Measurements from ENCODE around the gene METTL23. TPM values are rescaled to one million over a fixed set of nuclear protein-coding genes. Genes with fewer than 3 reads are reported as not detected.

The METTL23 gene
- total and polyA plus RNA-seq, 2 of the 8 experiments (the other 6 are each of a cell fraction or from before 2014, with no cell fraction given) = 36.1 to 60.2 TPM

GRCh38 chr17:76722279-76722678, 4.4 kb upstream of the METTL23 start:
- H3K23ac ChIP-seq (ENCODE audit: insufficient read length) = no peak overlapping the region
- H3K56ac ChIP-seq (replicated peaks; ENCODE audit: insufficient read length, low read depth, low read length) = no peak overlapping the region
- no peak overlapping the region for H2BK120ac ChIP-seq (replicated peaks; ENCODE audit: low read depth, low read length)
- ChIA-PET POLR2A (ENCODE audit: partially characterized antibody) (interaction anchor here (8.4 kb wide), 1 partner anchor 14 kb away, joined by 181 read pairs; the partner anchor contains the start of genes MFSD11 and SRSF2), CTCF (ENCODE audit: partially characterized antibody) (interaction anchor here (0.6 to 1.7 kb wide), 3 partner anchors 9 to 263 kb away, joined by 3 to 5 read pairs (median 4); no protein-coding TSS in a partner anchor)
- no peak overlapping the region for H2AFZ ChIP-seq (ENCODE audit: low read length)
- no peak overlapping the region for H2BK15ac ChIP-seq (ENCODE audit: low read length)
- peaks cover 0 to 4% (median 1%) of the 10 kb centered on the region in 4 experiments; a peak in 4 of 7 replicates for H3K4me1 ChIP-seq (replicated peaks in 1 of 4; ENCODE audit: control insufficient read depth in 3 of 4, insufficient read depth in 4 of 4, low read length in 3 of 4)
- H3K4me3 ChIP-seq (ENCODE audit: extremely low read depth in 1 of 4, insufficient read depth in 2 of 4, low read depth in 3 of 4, low read length in 4 of 4) = no peak overlapping the region
- no peak overlapping the region for H3K9ac ChIP-seq (replicated peaks in 1 of 4; ENCODE audit: extremely low read depth in 1 of 4, low read depth in 3 of 4, low read length in 3 of 4)
- H3K4me2 ChIP-seq (ENCODE audit: insufficient read depth in 1 of 2, low read depth in 2 of 2, low read length in 2 of 2) = no peak overlapping the region
- H4K20me1 ChIP-seq (replicated peaks in 1 of 2; ENCODE audit: control insufficient read depth in 1 of 2, insufficient read depth in 2 of 2, low read length in 2 of 2) = peaks cover 0 to 7% of the 10 kb centered on the region in 2 experiments
- FAIRE-seq (no peak), DNase-seq (ENCODE audit: low read depth in 1 of 2, low spot score in 2 of 2) (no peak)
- H3K9me3 ChIP-seq (ENCODE audit: insufficient read depth in 2 of 2, low read depth in 1 of 2, low read length in 1 of 2) = no peaks in the 10 kb centered on the region
- H3K27me3 ChIP-seq (replicated peaks in 1 of 4; ENCODE audit: control insufficient read depth in 3 of 4, extremely low read depth in 1 of 4, insufficient read depth in 3 of 4, low read length in 3 of 4) = no peaks in the 10 kb centered on the region
- peaks cover 8% of the 10 kb centered on the region for H3K23me2 ChIP-seq (ENCODE audit: low read depth, low read length)
- peaks cover 11 to 56% (median 35%) of the 10 kb centered on the region in 4 experiments for H3K36me3 ChIP-seq (ENCODE audit: control insufficient read depth in 2 of 4, insufficient read depth in 4 of 4, low read length in 3 of 4)
- H4K91ac ChIP-seq (replicated peaks; ENCODE audit: insufficient read length, low read length) = no peak overlapping the region
- H2BK12ac ChIP-seq (ENCODE audit: low read depth, low read length) = no peak overlapping the region
- no peak overlapping the region for H4K8ac ChIP-seq (ENCODE audit: extremely low read depth, insufficient read depth, low read length)
- H2BK20ac ChIP-seq (ENCODE audit: low read length) = no peak overlapping the region
- H4K5ac ChIP-seq (ENCODE audit: insufficient read length, low read depth, low read length) = no peak overlapping the region
- no peak overlapping the region for H3K27ac ChIP-seq (ENCODE audit: low read depth, low read length)
- no peak overlapping the region for H3K14ac ChIP-seq (ENCODE audit: insufficient read length)
- no peak overlapping the region for H2BK5ac ChIP-seq (ENCODE audit: low read depth, low read length)
- no peaks in the 10 kb centered on the region for H3K79me1 ChIP-seq (ENCODE audit: low read depth, low read length)
- peaks cover 0 to 13% of the 10 kb centered on the region in 2 experiments; a peak in 2 of 4 replicates for H3K79me2 ChIP-seq (ENCODE audit: control insufficient read depth in 1 of 2, insufficient read depth in 2 of 2, low read length in 2 of 2)
- no peak overlapping the region for H3K4ac ChIP-seq (replicated peaks; ENCODE audit: insufficient read length, low read depth, low read length)
- no peak overlapping the region for H2AK5ac ChIP-seq (ENCODE audit: low read depth, low read length)
- no peak overlapping the region for H3K18ac ChIP-seq (ENCODE audit: extremely low read depth, low read length)
- WGBS, 2 experiments (ENCODE audit: extremely low coverage in 1 of 2, insufficient coverage in 1 of 2, insufficient read length in 1 of 2, insufficient replicate concordance in 2 of 2, low coverage in 1 of 2, low lambda C conversion rate in 2 of 2, missing lambda C conversion rate in 1 of 2) = 93% methylated on average over 8 of the region's 8 CpGs; no CpG with 5 or more reads in 1 of the 2 experiments
- TF ChIP-seq RNF2 (IDR thresholded peaks at IDR 0.05; ENCODE audit: borderline replicate concordance, low read depth, low read length, missing control alignments, poor library complexity, severe bottlenecking) (no peak), CBX5 (IDR thresholded peaks at IDR 0.05; ENCODE audit: low read depth, low read length) (no peak), BRCA1 (IDR thresholded peaks at IDR 0.05; ENCODE audit: low read depth, low read length) (no peak), RXRA (IDR thresholded peaks at IDR 0.05; ENCODE audit: insufficient read depth, low read depth, low read length) (no peak), CHD2 (IDR thresholded peaks at IDR 0.05; ENCODE audit: low read length) (no peak), CBX8 (IDR thresholded peaks at IDR 0.05; ENCODE audit: borderline replicate concordance, low read depth, low read length) (no peak), KDM4A (IDR thresholded peaks at IDR 0.05; ENCODE audit: low read depth, low read length, severe bottlenecking) (no peak), POLR2A (IDR thresholded peaks at IDR 0.05; ENCODE audit: control extremely low read depth in 1 of 2, low read depth in 2 of 2, low read length in 2 of 2) (no peak), TAF1 (IDR thresholded peaks at IDR 0.05; ENCODE audit: low read depth, low read length) (no peak), NRF1 (IDR thresholded peaks at IDR 0.05; ENCODE audit: low read depth, low read length) (no peak), HDAC2 (IDR thresholded peaks at IDR 0.05; ENCODE audit: borderline replicate concordance in 1 of 2, low read depth in 2 of 2, low read length in 2 of 2) (no peak), SP4 (IDR thresholded peaks at IDR 0.05; ENCODE audit: low read length) (no peak), SIRT6 (IDR thresholded peaks at IDR 0.05; ENCODE audit: low read length) (no peak), EZH2 (IDR thresholded peaks at IDR 0.05; ENCODE audit: low read depth, low read length, severe bottlenecking) (no peak), KDM5A (IDR thresholded peaks at IDR 0.05; ENCODE audit: low read length) (no peak)
